Measurements from ENCODE around the gene OR52N4.

The OR52N4 gene

GRCh38 chr11:5749836-5750235, 4.2 kb upstream of the OR52N4 start:
- no peak for DNase-seq (ENCODE audit: low read depth)
- no peak for TF ChIP-seq CTCF (IDR thresholded peaks at IDR 0.05; ENCODE audit: insufficient read depth, low read depth, low read length, missing control alignments)
- H3K4me3 ChIP-seq (ENCODE audit: low read length) = no peak overlapping the region

- peak; percentile 44 for DNase-seq (ENCODE audit: low read depth)
Measured at GRCh38 chr11:5767056-5767455, 13.0 kb downstream of the OR52N4 start.

GRCh38 chr11:5783255-5783654, 29.2 kb downstream of the OR52N4 start, which contains the start of gene OR52N5:
TSS of gene OR52N5 (minus strand) at chr11:5783355. CDS start at chr11:5778634, 4,721 bp downstream.
- DNase-seq (ENCODE audit: low read depth) = no peak
- H3K4me3 ChIP-seq (ENCODE audit: low read length) = no peak within 1 kb of the TSS
- TF ChIP-seq CTCF (IDR thresholded peaks at IDR 0.05; ENCODE audit: insufficient read depth, low read depth, low read length, missing control alignments) = no peak

More at GRCh38 chr11:5767056-5767455, 13.0 kb downstream of the OR52N4 start:
- no peak for TF ChIP-seq CTCF (IDR thresholded peaks at IDR 0.05; ENCODE audit: insufficient read depth, low read depth, low read length, missing control alignments)
- H3K4me3 ChIP-seq (ENCODE audit: low read length) = no peak overlapping the region

GRCh38 chr11:5791165-5791564, 37.1 kb downstream of the OR52N4 start, which contains the start of gene OR52N1:
TSS of gene OR52N1 (minus strand) at chr11:5791265. CDS start at chr11:5788816, 2,449 bp downstream.
- no peak for TF ChIP-seq CTCF (IDR thresholded peaks at IDR 0.05; ENCODE audit: insufficient read depth, low read depth, low read length, missing control alignments)
- DNase-seq (ENCODE audit: low read depth) = no peak
- no peak within 1 kb of the TSS for H3K4me3 ChIP-seq (ENCODE audit: low read length)

- no peak for TF ChIP-seq CTCF (IDR thresholded peaks at IDR 0.05; ENCODE audit: insufficient read depth, low read depth, low read length, missing control alignments)
- no peak overlapping the region for H3K4me3 ChIP-seq (ENCODE audit: low read length)
- no peak for DNase-seq (ENCODE audit: low read depth)
Measured at GRCh38 chr11:5796541-5796940, 42.5 kb downstream of the OR52N4 start.

- no peak overlapping the region for H3K4me3 ChIP-seq (ENCODE audit: low read length)
- DNase-seq (ENCODE audit: low read depth) = no peak
- TF ChIP-seq CTCF (IDR thresholded peaks at IDR 0.05; ENCODE audit: insufficient read depth, low read depth, low read length, missing control alignments) = no peak
Measured at GRCh38 chr11:5803982-5804381, 49.9 kb downstream of the OR52N4 start.
